BLaER1 (cell line): ENCODE data around the gene FCHSD2.
"Not testable (repeated sequence)": the region's sequence is repeated elsewhere in the genome, so short reads cannot be mapped to it uniquely, and the experiment has no call there.

Source experiments
- H3K27ac ChIP-seq: shearing (Covaris generic); formaldehyde crosslinking; 2 replicates; pipeline ENCODE4 v1.8.1; 2022
- H3K27me3 ChIP-seq: shearing (Covaris generic); formaldehyde crosslinking; 2 replicates; pipeline ENCODE4 v1.8.1; 2022
- H3K36me3 ChIP-seq: shearing (Covaris generic); formaldehyde crosslinking; 2 replicates; pipeline ENCODE4 v1.8.1; 2022
- H3K4me1 ChIP-seq: shearing (Covaris generic); formaldehyde crosslinking; 2 replicates; pipeline ENCODE4 v1.8.1; 2022
- H3K4me2 ChIP-seq: shearing (Covaris generic); formaldehyde crosslinking; 2 replicates; pipeline ENCODE4 v1.8.1; 2022
- H3K4me3 ChIP-seq: shearing (Covaris generic); formaldehyde crosslinking; 2 replicates; pipeline ENCODE4 v1.8.1; 2022
- H3K9ac ChIP-seq: shearing (Covaris generic); formaldehyde crosslinking; 2 replicates; pipeline ENCODE4 v1.8.1; 2022
- H3K9me3 ChIP-seq: shearing (Covaris generic); formaldehyde crosslinking; 2 replicates; pipeline ENCODE4 v1.8.1; 2022
- H4K20me1 ChIP-seq: shearing (Covaris generic); formaldehyde crosslinking; 2 replicates; pipeline ENCODE4 v1.8.1; 2022
- Cebpa-rat ChIP-seq: shearing (Covaris generic); IDR thresholded peaks from 2 replicates; pipeline ENCODE4 v1.8.1; 2022

The FCHSD2 gene

GRCh38 chr11:73129198-73129597 lies 12.9 kb downstream of the FCHSD2 start:
- no peak overlapping the region for H3K4me2 ChIP-seq
- peaks cover 71% of the 10 kb centered on the region for H4K20me1 ChIP-seq
- TF ChIP-seq Cebpa-rat, result no peak
- peaks cover 26% of the 10 kb centered on the region for H3K9me3 ChIP-seq
- no peak overlapping the region for H3K4me3 ChIP-seq
- H3K36me3 ChIP-seq, result peaks cover 98% of the 10 kb centered on the region
- H3K27me3 ChIP-seq, result no peaks in the 10 kb centered on the region
- no peak overlapping the region for H3K9ac ChIP-seq
- H3K27ac ChIP-seq, result no peak overlapping the region
- no peaks in the 10 kb centered on the region for H3K4me1 ChIP-seq

GRCh38 chr11:73126804-73127480 lies 15.2 kb downstream of the FCHSD2 start:
- no peak overlapping the region for H3K4me2 ChIP-seq
- H3K27ac ChIP-seq, result no peak overlapping the region
- no peak overlapping the region for H3K4me3 ChIP-seq
- no peaks in the 10 kb centered on the region for H3K27me3 ChIP-seq
- H4K20me1 ChIP-seq, result peaks cover 72% of the 10 kb centered on the region
- H3K4me1 ChIP-seq, result no peaks in the 10 kb centered on the region
- no peak for TF ChIP-seq Cebpa-rat
- H3K9me3 ChIP-seq, result peaks cover 31% of the 10 kb centered on the region
- peaks cover 95% of the 10 kb centered on the region for H3K36me3 ChIP-seq
- no peak overlapping the region for H3K9ac ChIP-seq

GRCh38 chr11:73124800-73125199 lies 17.3 kb downstream of the FCHSD2 start:
- Histone ChIP-seq H3K27me3 (no peaks in the 10 kb centered on the region), H3K9me3 (peaks cover 39% of the 10 kb centered on the region), H3K4me2 (no peak overlapping the region), H3K4me3 (no peak overlapping the region), H3K36me3 (peaks cover 86% of the 10 kb centered on the region), H3K27ac (no peak overlapping the region), H3K4me1 (no peaks in the 10 kb centered on the region), H3K9ac (no peak overlapping the region), H4K20me1 (peaks cover 78% of the 10 kb centered on the region)
- no peak for TF ChIP-seq Cebpa-rat

- H3K27me3 ChIP-seq, H3K27ac ChIP-seq, H3K9ac ChIP-seq, H3K4me2 ChIP-seq, H3K4me1 ChIP-seq, H3K4me3 ChIP-seq: not testable (repeated sequence)
- peaks cover 39% of the 10 kb centered on the region for H3K9me3 ChIP-seq
- H4K20me1 ChIP-seq, result peaks cover 78% of the 10 kb centered on the region
- peaks cover 86% of the 10 kb centered on the region for H3K36me3 ChIP-seq
Observed at GRCh38 chr11:73123892-73124291, 18.2 kb downstream of the FCHSD2 start.

- no peak for TF ChIP-seq Cebpa-rat
- no peak overlapping the region for H3K9ac ChIP-seq
- H3K4me3 ChIP-seq, result no peak overlapping the region
- no peaks in the 10 kb centered on the region for H3K27me3 ChIP-seq
- peaks cover 69% of the 10 kb centered on the region for H4K20me1 ChIP-seq
- H3K4me1 ChIP-seq, result no peaks in the 10 kb centered on the region
- H3K36me3 ChIP-seq, result peaks cover 79% of the 10 kb centered on the region
- H3K9me3 ChIP-seq, result peaks cover 43% of the 10 kb centered on the region
- no peak overlapping the region for H3K4me2 ChIP-seq
- H3K27ac ChIP-seq, result no peak overlapping the region
Observed at GRCh38 chr11:73121692-73122091, 20.4 kb downstream of the FCHSD2 start.

- Histone ChIP-seq H3K27ac (no peak overlapping the region), H3K9me3 (peaks cover 52% of the 10 kb centered on the region), H3K4me2 (no peak overlapping the region), H3K4me1 (no peaks in the 10 kb centered on the region), H3K27me3 (no peaks in the 10 kb centered on the region), H3K36me3 (peaks cover 79% of the 10 kb centered on the region), H3K9ac (no peak overlapping the region), H3K4me3 (no peak overlapping the region), H4K20me1 (peaks cover 36% of the 10 kb centered on the region; the same call in 1 of the 2 replicates)
- no peak for TF ChIP-seq Cebpa-rat
Observed at GRCh38 chr11:73117071-73117470, 25.0 kb downstream of the FCHSD2 start.

GRCh38 chr11:73116636-73117035 lies 25.5 kb downstream of the FCHSD2 start:
- peaks cover 34% of the 10 kb centered on the region; the same call in 1 of the 2 replicates for H4K20me1 ChIP-seq
- peaks cover 54% of the 10 kb centered on the region for H3K9me3 ChIP-seq

GRCh38 chr11:73114835-73115220 lies 27.3 kb downstream of the FCHSD2 start:
- no peak overlapping the region for H3K4me3 ChIP-seq
- H3K27me3 ChIP-seq, result no peaks in the 10 kb centered on the region
- no peak overlapping the region for H3K27ac ChIP-seq
- TF ChIP-seq Cebpa-rat, result no peak
- H4K20me1 ChIP-seq, result peaks cover 23% of the 10 kb centered on the region; the same call in 1 of the 2 replicates
- H3K4me2 ChIP-seq, result no peak overlapping the region
- no peak overlapping the region for H3K9ac ChIP-seq
- peaks cover 67% of the 10 kb centered on the region for H3K36me3 ChIP-seq
- H3K9me3 ChIP-seq, result peaks cover 59% of the 10 kb centered on the region
- no peaks in the 10 kb centered on the region for H3K4me1 ChIP-seq

More at GRCh38 chr11:73116636-73117035, 25.5 kb downstream of the FCHSD2 start:
- TF ChIP-seq Cebpa-rat, result no peak
- H3K4me2 ChIP-seq, result no peak overlapping the region
- H3K9ac ChIP-seq, result no peak overlapping the region
- H3K4me1 ChIP-seq, result no peaks in the 10 kb centered on the region
- H3K27me3 ChIP-seq, result no peaks in the 10 kb centered on the region
- H3K4me3 ChIP-seq, result no peak overlapping the region
- no peak overlapping the region for H3K27ac ChIP-seq
- peaks cover 79% of the 10 kb centered on the region for H3K36me3 ChIP-seq

GRCh38 chr11:73114110-73114834 lies 27.8 kb downstream of the FCHSD2 start:
- peaks cover 63% of the 10 kb centered on the region for H3K9me3 ChIP-seq
- no peak overlapping the region for H3K4me2 ChIP-seq
- TF ChIP-seq Cebpa-rat, result no peak
- no peaks in the 10 kb centered on the region for H3K27me3 ChIP-seq
- no peak overlapping the region for H3K9ac ChIP-seq
- H4K20me1 ChIP-seq, result peaks cover 17% of the 10 kb centered on the region; the same call in 1 of the 2 replicates
- H3K36me3 ChIP-seq, result peaks cover 61% of the 10 kb centered on the region
- no peak overlapping the region for H3K4me3 ChIP-seq
- no peak overlapping the region for H3K27ac ChIP-seq
- no peaks in the 10 kb centered on the region for H3K4me1 ChIP-seq

- peaks cover 53% of the 10 kb centered on the region for H3K36me3 ChIP-seq
- peaks cover 9% of the 10 kb centered on the region; the same call in 1 of the 2 replicates for H4K20me1 ChIP-seq
- H3K4me1 ChIP-seq, result no peaks in the 10 kb centered on the region
- TF ChIP-seq Cebpa-rat, result no peak
- no peak overlapping the region for H3K27ac ChIP-seq
- no peak overlapping the region for H3K4me3 ChIP-seq
- no peak overlapping the region for H3K9ac ChIP-seq
- no peak overlapping the region for H3K4me2 ChIP-seq
- H3K27me3 ChIP-seq, result no peaks in the 10 kb centered on the region
- H3K9me3 ChIP-seq, result peaks cover 67% of the 10 kb centered on the region
Observed at GRCh38 chr11:73113426-73113825, 28.7 kb downstream of the FCHSD2 start.
